Suprapubic skin (tissue), 4 donors: ENCODE data around the gene LARGE1. TPM values are rescaled to one million over a fixed set of nuclear protein-coding genes. Genes with fewer than 3 reads are reported as not detected.

ENCODE experiments used
- DNase-seq, 2 donors: peaks; one replicate each; pipeline ENCODE4 v3.0.0-alpha.2; 2019; ENCODE audit warnings: low spot score in 2 of 2
- H3K27ac ChIP-seq: fragments of 200-600 bp; sonication (generic); one replicate; pipeline ENCODE4 v1.5.1; 2019
- H3K27me3 ChIP-seq: fragments of 200-600 bp; sonication (generic); one replicate; pipeline ENCODE4 v1.5.1; 2019
- H3K36me3 ChIP-seq: fragments of 200-600 bp; sonication (generic); one replicate; pipeline ENCODE4 v1.5.1; 2019
- H3K4me1 ChIP-seq: fragments of 200-600 bp; sonication (generic); one replicate; pipeline ENCODE4 v1.5.1; 2019
- H3K4me3 ChIP-seq: fragments of 200-600 bp; sonication (generic); one replicate; pipeline ENCODE4 v1.5.1; 2019; ENCODE audit warnings: mild to moderate bottlenecking
- H3K9me3 ChIP-seq: fragments of 200-600 bp; sonication (generic); one replicate; pipeline ENCODE4 v1.5.1; 2019
- EP300 ChIP-seq: sonication (generic); formaldehyde crosslinking; IDR thresholded peaks from one replicate; pipeline ENCODE4 v1.6.1; 2017; ENCODE audit warnings: antibody characterized with exemption
- POLR2A ChIP-seq, 2 donors: fragments of 450-650 bp; IDR thresholded peaks; one replicate each; pipeline ENCODE4 v1.6.1; 2017; ENCODE audit warnings: antibody characterized with exemption in 2 of 2, mild to moderate bottlenecking in 2 of 2, moderate library complexity in 2 of 2
- POLR2AphosphoS5 ChIP-seq, 3 donors: sonication (generic); formaldehyde crosslinking; IDR thresholded peaks; one replicate each; pipeline ENCODE4 v1.6.1; 2017; ENCODE audit warnings: antibody characterized with exemption in 3 of 3
- WGBS: methylation state at CpG from one replicate; pipeline ENCODE4 v1.1.5; 2018; 5-methylcytosine and 5-hydroxymethylcytosine counted together
- total RNA-seq, 4 donors: library from RNA; depleted of rRNA; stranded (reverse); fragments of >200 nt; gene quantifications; one replicate each; pipeline ENCODE4 v1.1.0, GENCODE V29; 2016
- TF ChIP-seq, protein P1 (sequence below), 2 donors: fragments of 200-600 bp in 1 of 2; fragments of 450-650 bp in 1 of 2; sonication (generic) in 1 of 2; IDR thresholded peaks; one replicate each; pipeline ENCODE4 v1.5.1; 2016 to 2019; ENCODE audit warnings: antibody characterized with exemption in 2 of 2, mild to moderate bottlenecking in 1 of 2, moderate library complexity in 1 of 2

LARGE1 gene
- total RNA-seq, 4 donors from 2014 or later: 12.1 to 41.6 (median 21.1) TPM

DNA sequence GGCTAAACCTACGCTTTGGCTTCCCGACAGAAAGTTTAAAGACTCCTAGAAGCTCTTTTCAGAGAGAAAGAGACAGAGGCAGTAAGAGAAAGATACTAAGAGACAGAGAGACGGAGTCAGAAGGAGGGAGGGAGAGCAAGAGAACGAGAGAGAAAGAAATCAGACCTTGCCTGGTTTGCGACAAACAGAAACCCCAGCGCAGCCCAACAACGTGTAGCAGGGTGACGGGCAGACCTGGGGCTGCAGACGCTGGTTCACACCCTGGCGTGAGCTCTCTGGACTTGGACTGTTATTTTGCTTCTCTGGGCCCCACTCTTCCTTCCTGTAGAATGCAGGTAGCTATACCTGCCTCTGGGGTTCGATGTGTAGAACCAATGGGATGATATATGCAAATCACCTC lies 617.7 kb downstream of the LARGE1 start:
- Histone ChIP-seq H3K36me3 (peaks cover 6% of the 10 kb centered on the region), H3K27ac (no peak overlapping the region), H3K4me1 (peaks cover 4% of the 10 kb centered on the region), H3K4me3 (peak overlapping the region; percentile 18), H3K9me3 (no peaks in the 10 kb centered on the region), H3K27me3 (no peaks in the 10 kb centered on the region)
- 64% methylated on average over 11 of the region's 11 CpGs for WGBS
- no peak for TF ChIP-seq POLR2AphosphoS5 (IDR thresholded peaks at IDR 0.05)
- no peak for TF ChIP-seq POLR2A (IDR thresholded peaks at IDR 0.05)
- TF ChIP-seq, protein P1, sequence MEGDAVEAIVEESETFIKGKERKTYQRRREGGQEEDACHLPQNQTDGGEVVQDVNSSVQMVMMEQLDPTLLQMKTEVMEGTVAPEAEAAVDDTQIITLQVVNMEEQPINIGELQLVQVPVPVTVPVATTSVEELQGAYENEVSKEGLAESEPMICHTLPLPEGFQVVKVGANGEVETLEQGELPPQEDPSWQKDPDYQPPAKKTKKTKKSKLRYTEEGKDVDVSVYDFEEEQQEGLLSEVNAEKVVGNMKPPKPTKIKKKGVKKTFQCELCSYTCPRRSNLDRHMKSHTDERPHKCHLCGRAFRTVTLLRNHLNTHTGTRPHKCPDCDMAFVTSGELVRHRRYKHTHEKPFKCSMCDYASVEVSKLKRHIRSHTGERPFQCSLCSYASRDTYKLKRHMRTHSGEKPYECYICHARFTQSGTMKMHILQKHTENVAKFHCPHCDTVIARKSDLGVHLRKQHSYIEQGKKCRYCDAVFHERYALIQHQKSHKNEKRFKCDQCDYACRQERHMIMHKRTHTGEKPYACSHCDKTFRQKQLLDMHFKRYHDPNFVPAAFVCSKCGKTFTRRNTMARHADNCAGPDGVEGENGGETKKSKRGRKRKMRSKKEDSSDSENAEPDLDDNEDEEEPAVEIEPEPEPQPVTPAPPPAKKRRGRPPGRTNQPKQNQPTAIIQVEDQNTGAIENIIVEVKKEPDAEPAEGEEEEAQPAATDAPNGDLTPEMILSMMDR (IDR thresholded peaks at IDR 0.05): no peak
- TF ChIP-seq EP300: no peak
- DNase-seq: no peak

DNA sequence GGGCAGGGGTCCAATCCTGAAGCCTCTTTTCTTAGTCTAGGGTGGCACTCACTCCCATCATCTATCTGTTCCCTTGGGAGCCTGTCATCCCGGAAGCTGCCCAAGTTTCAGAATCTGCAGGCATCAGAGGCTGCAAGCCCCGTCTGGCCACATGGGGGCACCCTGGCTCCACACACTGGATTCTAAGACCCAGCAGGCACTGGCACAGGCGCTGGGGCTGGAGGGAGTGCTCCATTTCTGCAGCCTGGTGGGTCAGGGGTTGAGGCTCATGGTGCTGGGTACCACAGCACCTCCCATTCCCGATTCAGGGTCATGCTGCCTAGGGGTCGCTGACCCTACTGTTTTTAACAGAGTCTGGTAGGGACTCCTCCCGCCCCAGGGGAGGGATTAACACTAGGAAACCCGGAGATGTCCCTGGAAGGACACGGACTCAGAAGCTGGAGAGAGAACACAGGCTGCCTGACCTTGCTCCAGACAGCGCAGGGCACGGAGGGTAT lies 618.2 kb downstream of the LARGE1 start:
- 25% methylated on average over 7 of the region's 10 CpGs for WGBS
- Histone ChIP-seq H3K9me3 (no peaks in the 10 kb centered on the region), H3K27ac (no peak overlapping the region), H3K36me3 (peaks cover 6% of the 10 kb centered on the region), H3K4me1 (peaks cover 4% of the 10 kb centered on the region), H3K4me3 (peak overlapping the region; percentile 18), H3K27me3 (no peaks in the 10 kb centered on the region)
- TF ChIP-seq POLR2AphosphoS5 (IDR thresholded peaks at IDR 0.05) (no peak), POLR2A (IDR thresholded peaks at IDR 0.05) (no peak)
- TF ChIP-seq, protein P1 (IDR thresholded peaks at IDR 0.05): peak; percentile 79 to 93
- DNase-seq: peak; percentile 81 to 89

DNA sequence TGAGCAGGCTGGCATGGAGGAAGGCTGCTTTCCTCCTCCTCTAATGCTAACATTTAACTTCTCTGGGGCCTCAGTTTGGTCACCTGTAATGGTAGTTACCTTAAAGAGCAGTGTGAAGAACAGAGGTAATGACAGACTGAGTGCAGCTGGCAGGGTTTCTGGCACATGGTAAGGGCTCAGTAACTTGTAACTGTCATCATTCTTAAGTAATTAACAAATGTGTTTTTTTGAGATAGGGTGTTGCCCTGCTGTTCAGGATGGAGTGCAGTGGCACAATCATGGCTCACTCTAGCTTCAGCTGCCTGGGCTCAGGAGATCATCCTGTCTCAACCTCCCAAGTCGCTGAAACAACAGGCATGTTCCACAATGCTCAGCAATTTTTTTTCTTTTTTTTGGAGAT lies 620.1 kb downstream of the LARGE1 start:
- peaks cover 4% of the 10 kb centered on the region for H3K4me1 ChIP-seq
- H3K27ac ChIP-seq: no peak overlapping the region
- no peaks in the 10 kb centered on the region for H3K27me3 ChIP-seq
- no peaks in the 10 kb centered on the region for H3K9me3 ChIP-seq
- no peak for TF ChIP-seq POLR2AphosphoS5 (IDR thresholded peaks at IDR 0.05)
- TF ChIP-seq EP300: no peak
- TF ChIP-seq, protein P1 (IDR thresholded peaks at IDR 0.05): no peak
- TF ChIP-seq POLR2A (IDR thresholded peaks at IDR 0.05): no peak
- H3K36me3 ChIP-seq: peaks cover 6% of the 10 kb centered on the region
- WGBS: 75% methylated on average over 1 of the region's 1 CpG
- no peak for DNase-seq
- H3K4me3 ChIP-seq: no peak overlapping the region

DNA sequence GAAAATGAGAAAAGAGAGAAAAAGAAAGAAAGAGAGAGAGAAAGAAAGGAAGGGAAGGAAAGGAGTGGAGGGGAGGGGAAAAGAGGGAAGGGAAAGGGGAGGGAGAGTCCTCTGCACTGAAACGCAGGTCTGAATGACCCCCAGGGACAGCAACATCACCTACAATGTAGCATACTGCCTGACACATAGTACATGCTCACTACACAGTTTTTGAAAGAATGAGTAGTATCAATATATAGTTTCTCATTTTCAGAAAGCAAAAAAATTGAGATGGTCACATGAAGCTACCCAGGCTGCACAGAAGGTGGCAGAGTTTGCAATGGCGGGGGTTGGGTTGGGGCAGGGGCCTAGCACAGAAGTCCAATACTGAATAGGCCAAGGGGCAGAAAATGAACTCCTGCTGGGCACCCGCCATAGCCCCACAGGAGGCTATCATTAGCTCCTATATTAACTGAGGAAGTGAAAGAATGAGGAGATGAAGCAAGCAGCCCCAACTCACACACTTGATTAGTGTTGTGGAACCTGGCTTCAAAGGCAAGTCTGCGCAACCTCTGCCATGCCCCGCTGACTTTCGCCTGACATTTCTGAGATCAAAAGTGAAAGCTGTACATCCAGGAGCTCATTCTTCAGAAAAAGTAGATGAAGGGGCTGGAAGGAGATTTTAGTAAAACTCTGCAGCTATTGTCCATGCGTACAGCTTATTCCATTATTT lies 620.9 kb downstream of the LARGE1 start:
- H3K27ac ChIP-seq: no peak overlapping the region
- H3K36me3 ChIP-seq: peaks cover 5% of the 10 kb centered on the region
- 79% methylated on average over 7 of the region's 7 CpGs for WGBS
- TF ChIP-seq, protein P1 (IDR thresholded peaks at IDR 0.05): no peak
- TF ChIP-seq POLR2A (IDR thresholded peaks at IDR 0.05) (no peak), EP300 (no peak), POLR2AphosphoS5 (IDR thresholded peaks at IDR 0.05) (no peak)
- H3K27me3 ChIP-seq: no peaks in the 10 kb centered on the region
- no peak overlapping the region for H3K4me3 ChIP-seq
- peaks cover 4% of the 10 kb centered on the region for H3K4me1 ChIP-seq
- DNase-seq: no peak
- no peaks in the 10 kb centered on the region for H3K9me3 ChIP-seq

DNA sequence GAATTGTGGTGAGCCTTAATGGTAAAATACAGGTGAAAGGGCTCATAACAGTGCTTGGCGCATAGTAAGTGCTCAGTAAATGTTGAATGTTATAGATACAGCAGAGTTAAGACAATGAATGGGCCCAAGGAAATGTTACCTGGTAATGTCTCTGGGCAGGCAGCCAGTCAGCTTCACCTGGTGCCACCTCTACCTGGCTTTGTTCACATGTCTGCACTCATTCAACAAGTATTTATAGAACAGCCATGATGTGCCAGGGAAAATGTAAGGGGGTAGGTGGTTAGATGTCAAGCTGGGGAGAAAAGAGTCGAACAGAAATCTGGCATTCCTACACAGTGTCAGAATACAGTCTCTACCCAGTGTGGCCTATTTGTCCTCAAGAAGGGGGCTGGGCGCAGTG lies 623.3 kb downstream of the LARGE1 start:
- H3K9me3 ChIP-seq: no peaks in the 10 kb centered on the region

More for the DNA sequence above, 623.3 kb downstream of the LARGE1 start:
- H3K4me1 ChIP-seq: no peaks in the 10 kb centered on the region
- H3K27me3 ChIP-seq: no peaks in the 10 kb centered on the region
- no peak for TF ChIP-seq POLR2AphosphoS5 (IDR thresholded peaks at IDR 0.05)
- TF ChIP-seq, protein P1 (IDR thresholded peaks at IDR 0.05): no peak
- TF ChIP-seq EP300: no peak
- no peak overlapping the region for H3K4me3 ChIP-seq
- H3K27ac ChIP-seq: no peak overlapping the region
- H3K36me3 ChIP-seq: peaks cover 3% of the 10 kb centered on the region
- WGBS: 81% methylated on average over 3 of the region's 3 CpGs
- no peak for DNase-seq
